GM03348 (cell line): Measurements from ENCODE around the gene CHIC2.
"Not testable (repeated sequence)": the region's sequence is repeated elsewhere in the genome, so short reads cannot be mapped to it uniquely, and the experiment has no call there.

Experiments used
- DNase-seq: peaks from one replicate; pipeline ENCODE4 v3.0.0; 2012; ENCODE audit warnings: low spot score

CHIC2 gene

GRCh38 chr4:54064317-54065111 lies at the start of gene CHIC2:
TSS of gene CHIC2 (minus strand) at chr4:54064605. CDS start at chr4:54064300, 305 bp downstream.
- peak; percentile 97 for DNase-seq

DNA sequence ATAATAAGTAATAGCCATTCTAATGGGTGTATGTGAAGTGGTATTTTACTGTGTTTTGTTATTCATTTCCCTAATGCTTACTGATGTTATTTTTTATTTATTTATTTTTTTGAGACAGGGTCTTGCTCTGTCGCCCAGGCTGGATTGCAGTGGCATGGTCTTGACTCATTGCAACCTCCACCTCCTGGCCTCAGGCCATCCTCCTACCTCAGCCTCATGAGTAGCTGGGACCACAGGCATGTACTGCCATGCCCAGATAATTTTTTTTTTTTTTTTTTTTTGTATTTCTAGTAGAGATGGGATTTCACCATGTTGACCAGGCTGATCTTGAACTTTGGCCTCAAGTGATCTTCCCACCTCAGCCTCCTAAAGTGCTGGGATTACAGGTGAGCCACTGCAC lies 48.8 kb upstream of the CHIC2 start:
- DNase-seq, result not testable (repeated sequence)

GRCh38 chr4:54110019-54110416 lies 45.6 kb upstream of the CHIC2 start:
- no peak for DNase-seq

DNA sequence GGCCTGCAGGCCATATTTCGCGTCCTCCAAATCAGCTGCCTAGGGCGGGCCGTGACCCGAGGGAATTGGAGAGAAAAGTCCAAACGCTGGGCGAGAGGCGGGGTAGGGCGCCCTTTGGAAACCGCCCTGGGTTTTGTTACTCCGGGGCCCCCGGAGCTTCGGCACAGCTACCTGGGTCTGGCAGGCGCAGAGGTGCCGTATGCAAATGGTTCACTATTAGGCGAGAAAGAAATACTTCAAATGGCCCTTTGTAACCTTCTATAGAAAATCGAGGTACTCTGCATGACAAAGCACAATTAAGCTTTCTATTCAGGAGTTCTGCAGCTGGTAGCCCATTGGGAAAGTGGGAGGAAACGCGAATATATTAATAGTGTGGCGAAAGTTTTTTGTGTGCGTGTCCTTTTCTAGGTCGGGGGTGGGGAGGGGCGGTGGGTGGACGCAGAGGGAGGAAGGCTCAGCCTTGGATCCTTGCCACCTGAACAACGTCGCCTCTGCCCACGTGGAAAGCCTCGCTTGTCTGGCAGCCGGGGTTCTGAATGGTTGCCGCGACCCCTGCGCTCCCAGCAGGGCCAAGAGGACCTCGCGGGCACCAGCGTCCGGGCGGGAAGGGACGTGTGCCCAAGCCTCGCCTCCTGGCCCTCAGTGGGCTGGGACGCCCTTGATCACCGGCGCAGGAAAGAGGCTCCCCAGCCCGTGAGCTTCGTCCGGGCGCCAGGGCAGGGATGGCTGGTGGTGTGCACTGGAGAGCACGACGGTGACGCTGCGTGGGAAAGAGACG lies 45.0 kb upstream of the CHIC2 start:
- peak; percentile 21 for DNase-seq

DNA sequence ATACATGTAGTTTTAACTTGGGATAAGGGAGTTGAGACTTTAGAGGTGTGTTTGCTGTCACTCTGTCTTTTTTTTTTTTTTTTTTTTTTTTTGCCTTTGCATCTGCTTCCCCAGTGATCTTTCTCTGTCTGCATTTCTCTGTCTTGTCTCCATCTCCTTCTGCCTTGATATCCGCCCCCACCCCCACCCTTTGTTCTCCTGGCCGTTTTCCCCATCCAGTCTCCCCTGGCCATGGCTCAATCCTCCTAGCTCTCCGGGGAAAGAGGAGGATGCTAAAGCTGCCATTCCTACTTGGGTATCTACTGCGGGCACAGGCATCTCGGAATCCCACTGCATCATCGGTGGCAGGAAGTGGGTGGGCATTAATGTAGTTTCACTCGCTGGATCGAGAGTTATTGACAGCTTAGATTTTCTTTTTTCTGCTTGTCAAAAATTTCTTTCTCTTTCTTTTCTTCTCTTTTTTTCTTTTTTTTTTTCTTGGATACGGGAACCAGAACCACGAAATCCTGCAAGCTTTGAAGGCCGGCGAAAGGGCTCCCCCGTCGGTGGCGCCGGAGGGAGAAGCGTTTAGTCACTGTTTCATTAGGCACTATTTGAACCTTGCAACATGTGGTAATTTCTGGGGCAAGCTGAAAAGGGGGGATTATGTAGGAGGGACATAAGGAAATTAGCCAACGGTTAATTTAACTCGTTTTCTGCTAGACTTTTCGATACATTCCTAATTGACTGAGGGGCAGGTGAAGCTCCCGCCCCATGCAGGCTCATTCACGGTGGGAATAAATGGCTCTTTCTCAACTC lies 43.7 kb upstream of the CHIC2 start:
- DNase-seq, result no peak

GRCh38 chr4:54104907-54105306 lies 40.5 kb upstream of the CHIC2 start:
- no peak for DNase-seq

- DNase-seq, result no peak
These were observed 38.8 kb upstream of the CHIC2 start for GRCh38 chr4:54103190-54103574.

DNA sequence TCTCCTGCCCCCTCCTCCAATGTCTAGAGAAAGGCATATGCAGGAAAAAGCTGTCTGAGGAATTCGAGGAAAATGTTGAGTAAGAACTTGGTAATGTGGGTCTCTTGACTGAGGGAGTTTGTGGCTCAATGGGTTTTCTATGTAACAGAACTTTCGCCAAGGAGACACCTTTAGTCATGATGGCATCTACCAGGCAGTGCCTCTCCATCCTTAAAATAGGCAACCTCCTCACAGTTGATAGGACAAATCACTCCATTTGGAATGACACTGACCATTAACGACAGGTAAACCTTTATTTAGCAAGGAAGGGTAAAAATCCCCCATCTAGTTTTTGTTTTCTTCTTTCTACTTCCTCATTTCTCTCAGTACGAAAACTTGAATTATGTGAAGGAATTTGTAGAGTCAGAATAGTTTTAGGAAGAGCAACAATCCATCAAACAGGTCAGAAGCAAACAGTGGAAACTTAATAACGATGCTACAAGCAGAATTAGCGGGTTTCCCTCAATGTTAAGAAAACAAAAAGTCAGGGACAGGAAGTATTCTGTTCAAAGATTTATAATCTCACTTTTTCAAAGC lies 38.2 kb upstream of the CHIC2 start:
- no peak for DNase-seq

GRCh38 chr4:54101190-54102041 lies 37.0 kb upstream of the CHIC2 start:
- DNase-seq, result no peak

DNA sequence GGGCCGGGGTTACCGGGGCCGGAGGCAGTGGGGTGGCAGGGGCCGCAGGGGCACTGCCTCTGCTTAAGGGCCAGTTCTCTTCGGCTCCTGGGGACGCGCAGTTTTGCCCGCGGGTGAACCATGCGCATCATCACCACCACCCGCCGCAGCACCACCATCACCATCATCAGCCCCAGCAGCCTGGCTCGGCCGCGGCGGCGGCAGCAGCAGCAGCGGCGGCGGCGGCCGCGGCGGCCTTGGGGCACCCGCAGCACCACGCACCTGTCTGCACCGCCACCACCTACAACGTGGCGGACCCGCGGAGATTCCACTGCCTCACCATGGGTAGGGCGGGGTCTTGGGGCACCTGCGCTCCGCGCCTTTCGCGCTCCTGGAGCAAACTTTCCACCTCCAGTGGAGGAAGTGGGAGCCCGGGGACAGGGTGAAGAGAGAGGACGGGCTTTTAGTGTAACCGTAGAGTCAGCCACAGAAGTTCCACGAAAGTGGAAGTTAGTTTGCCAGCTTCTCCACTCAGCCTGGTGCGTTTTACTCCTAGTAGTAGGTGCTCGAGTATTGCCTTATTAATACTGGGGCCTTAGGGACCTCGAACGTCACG lies 36.3 kb upstream of the CHIC2 start:
- peak; percentile 40 for DNase-seq

DNA sequence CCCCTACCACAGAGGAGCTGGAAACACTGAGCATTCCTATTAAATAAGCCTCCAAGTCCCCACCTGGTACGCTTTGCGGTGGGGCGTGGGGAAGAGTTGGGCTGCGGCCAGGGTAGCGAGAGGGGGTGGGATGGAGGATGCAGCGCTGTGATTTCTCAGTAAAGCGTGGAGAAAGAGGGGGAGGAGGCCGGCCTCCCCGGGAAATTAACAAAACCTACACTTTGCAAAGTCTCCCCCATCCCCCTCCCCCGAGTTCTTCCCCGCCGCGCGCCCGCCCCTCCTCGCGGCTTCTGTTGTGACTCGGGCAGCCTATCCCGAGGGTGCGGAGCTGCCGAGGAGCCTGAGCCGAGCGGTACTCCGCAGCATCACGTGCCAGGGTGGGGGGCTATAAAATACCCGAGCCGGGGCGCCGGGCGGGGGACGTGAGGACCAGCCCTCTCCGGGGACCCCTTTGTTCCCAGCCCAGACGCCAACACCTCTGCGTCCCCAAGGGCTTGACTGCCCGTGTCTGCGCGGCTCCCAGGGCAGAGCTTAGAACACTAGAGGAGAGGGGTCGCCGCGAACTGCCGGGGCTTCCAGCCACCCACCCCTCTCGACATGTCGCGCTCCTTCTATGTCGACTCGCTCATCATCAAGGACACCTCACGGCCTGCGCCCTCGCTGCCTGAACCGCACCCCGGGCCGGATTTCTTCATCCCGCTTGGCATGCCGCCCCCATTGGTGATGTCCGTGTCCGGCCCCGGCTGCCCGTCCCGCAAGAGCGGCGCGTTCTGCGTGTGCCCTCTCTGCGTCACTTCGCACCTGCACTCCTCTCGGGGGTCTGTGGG lies 35.6 kb upstream of the CHIC2 start, which contains the start of gene GSX2:
GSX2 (plus strand) TSS at position 416 of the 827 bp plus-strand sequence; CDS start at position 598, 182 bp downstream.
- DNase-seq, result peak; percentile 69

DNA sequence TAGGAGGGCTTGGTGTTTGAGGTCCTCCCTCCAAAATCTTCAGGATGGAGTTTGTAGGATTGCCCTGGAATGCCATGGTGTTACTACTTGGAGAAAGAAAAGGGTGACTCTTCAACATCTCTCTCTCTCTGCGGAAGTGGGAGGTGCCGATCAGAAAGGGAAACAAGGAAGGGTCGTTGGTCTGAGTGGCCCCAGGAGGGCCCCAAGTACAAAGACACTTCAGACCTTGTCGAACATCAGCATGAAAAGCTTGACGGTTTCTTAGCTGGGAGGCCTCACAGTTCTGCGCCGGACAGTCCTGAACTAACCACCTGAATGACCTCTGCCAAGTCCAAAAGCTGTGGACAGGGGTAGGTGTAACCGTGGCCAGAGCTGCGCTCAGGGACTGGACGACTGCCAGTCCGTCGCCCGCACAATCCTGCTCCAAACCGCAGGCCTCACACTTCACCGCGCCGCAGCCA lies 34.9 kb upstream of the CHIC2 start:
- DNase-seq, result no peak

DNA sequence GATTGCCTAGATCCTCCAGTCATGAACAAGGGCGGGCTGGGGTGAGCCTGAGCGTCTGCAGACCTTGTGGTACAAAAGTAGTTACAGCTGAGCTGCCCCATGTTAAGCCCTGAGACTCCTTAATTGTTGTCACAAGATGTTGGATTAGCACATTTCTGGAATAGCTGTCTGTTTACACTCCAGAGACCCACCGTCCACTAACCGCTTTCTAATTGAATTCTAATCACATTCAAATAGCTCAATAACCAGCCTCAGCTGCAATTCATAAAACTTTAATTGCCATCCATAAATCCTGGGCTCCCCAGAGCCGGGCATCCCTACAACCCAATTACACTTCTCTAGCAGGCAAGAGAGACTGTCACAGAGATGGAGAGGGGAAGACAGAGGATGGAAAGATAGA lies 34.0 kb upstream of the CHIC2 start:
- no peak for DNase-seq

GRCh38 chr4:54097152-54097551 lies 32.7 kb upstream of the CHIC2 start:
- no peak for DNase-seq

GRCh38 chr4:54096295-54096962 lies 32.0 kb upstream of the CHIC2 start:
- DNase-seq, result no peak

DNA sequence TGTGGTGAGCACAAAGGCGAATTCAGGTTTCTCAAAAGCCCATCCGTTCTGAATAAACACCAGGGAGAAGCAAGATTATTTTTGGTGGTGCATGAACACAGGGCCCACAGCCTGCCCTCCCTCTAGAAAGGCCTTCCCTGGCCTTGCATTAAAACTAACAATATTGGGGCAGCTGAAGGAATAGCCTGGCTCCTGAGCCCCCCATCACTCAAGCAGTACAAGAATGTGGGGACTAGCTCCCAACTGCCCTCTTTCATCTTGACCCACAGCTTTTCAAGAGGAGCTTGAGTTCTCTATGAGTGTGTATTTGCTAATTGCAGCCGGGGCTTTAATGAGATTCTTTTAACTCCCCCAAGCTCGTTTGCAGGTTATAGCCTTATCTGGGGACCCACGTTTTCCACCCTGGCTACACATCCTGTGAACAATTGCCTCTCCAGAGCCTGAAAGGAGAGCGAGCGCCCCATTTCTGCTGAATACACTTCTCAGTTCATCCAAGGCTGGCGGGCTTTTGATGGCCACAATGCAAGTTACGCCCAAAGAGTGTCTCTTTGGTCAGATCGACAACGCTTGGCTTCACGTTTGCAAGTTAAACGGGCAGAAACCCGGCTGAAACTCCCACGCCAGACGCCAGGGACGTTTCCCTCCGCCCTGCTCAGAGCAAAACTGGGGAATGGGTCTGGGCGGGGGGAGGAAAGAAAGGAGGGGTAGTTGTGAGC lies 30.9 kb upstream of the CHIC2 start:
- no peak for DNase-seq

- no peak for DNase-seq
These were observed 30.0 kb upstream of the CHIC2 start for GRCh38 chr4:54094451-54094850.
